ENCODE measurements around the gene OBSL1. TPM values are rescaled to one million over a fixed set of nuclear protein-coding genes. Genes with fewer than 3 reads are reported as not detected.

The OBSL1 gene
- total RNA-seq, 1 experiment from 2014 or later: 25.5 TPM

GRCh38 chr2:219573166-219573565 lies 1.8 kb upstream of the OBSL1 start:
- TF ChIP-seq REST (IDR thresholded peaks at IDR 0.05; ENCODE audit: insufficient read depth in 1 of 2, low read depth in 2 of 2, low read length in 1 of 2) (no peak), CTCF (IDR thresholded peaks at IDR 0.05) (no peak), SIN3A (IDR thresholded peaks at IDR 0.05; ENCODE audit: borderline replicate concordance, insufficient read depth, low read depth, low read length) (no peak), TCF7L2 (IDR thresholded peaks at IDR 0.05; ENCODE audit: low read depth, low read length) (no peak), POLR2AphosphoS5 (IDR thresholded peaks at IDR 0.05; ENCODE audit: low read depth, low read length) (no peak)
- Histone ChIP-seq H3K4me1 (ENCODE audit: control insufficient read depth, insufficient read depth, low read length) (peaks cover 18% of the 10 kb centered on the region), H3K9me3 (ENCODE audit: control insufficient read depth, insufficient read depth, low read depth, low read length) (no peaks in the 10 kb centered on the region), H3K4me3 (ENCODE audit: low read depth in 2 of 2, low read length in 2 of 2) (no peak overlapping the region), H3K36me3 (ENCODE audit: control insufficient read depth, insufficient read depth, low read length) (no peaks in the 10 kb centered on the region), H3K27me3 (ENCODE audit: control insufficient read depth, insufficient read depth, low read length) (no peaks in the 10 kb centered on the region), H3K27ac (ENCODE audit: low read length) (no peak overlapping the region)
- ATAC-seq (no peak), DNase-seq (ENCODE audit: low read depth, low spot score) (no peak)
- in situ Hi-C loops (cut with HindIII; ENCODE audit: low pct_unique_long_range_greater_than_20kb, low sequenced_read_pairs) (no loop called here), intact Hi-C loops (cut with micrococcal nuclease; ENCODE audit: unreplicated experiment) (no loop called here)
- CTCF ChIA-PET: no interaction called here
- POLR2A ChIA-PET: no interaction called here
- BruUV-seq (replicated peaks): no TSS peak

- Histone ChIP-seq H3K27me3 (ENCODE audit: control insufficient read depth, insufficient read depth, low read length) (no peaks in the 10 kb centered on the region), H3K4me1 (ENCODE audit: control insufficient read depth, insufficient read depth, low read length) (peaks cover 18% of the 10 kb centered on the region), H3K9me3 (ENCODE audit: control insufficient read depth, insufficient read depth, low read depth, low read length) (no peaks in the 10 kb centered on the region), H3K4me3 (ENCODE audit: low read depth in 2 of 2, low read length in 2 of 2) (peak within 1 kb of the TSS; percentile 38 to 49), H3K36me3 (ENCODE audit: control insufficient read depth, insufficient read depth, low read length) (no peaks in the 10 kb centered on the region), H3K27ac (ENCODE audit: low read length) (peak within 1 kb of the TSS; percentile 59; the same call in 1 of the 2 replicates)
- DNase-seq (ENCODE audit: low read depth, low spot score) (no peak), ATAC-seq (no peak)
- TF ChIP-seq POLR2AphosphoS5 (IDR thresholded peaks at IDR 0.05; ENCODE audit: low read depth, low read length): no peak
- TF ChIP-seq REST (IDR thresholded peaks at IDR 0.05; ENCODE audit: insufficient read depth in 1 of 2, low read depth in 2 of 2, low read length in 1 of 2): no peak
- TF ChIP-seq CTCF (IDR thresholded peaks at IDR 0.05): no peak
- no peak for TF ChIP-seq SIN3A (IDR thresholded peaks at IDR 0.05; ENCODE audit: borderline replicate concordance, insufficient read depth, low read depth, low read length)
- TF ChIP-seq TCF7L2 (IDR thresholded peaks at IDR 0.05; ENCODE audit: low read depth, low read length): no peak
- BruUV-seq (replicated peaks): no TSS peak
- POLR2A ChIA-PET: interaction anchor here (1.4 kb wide), 1 partner anchor 25 kb away, joined by 3 read pairs; no protein-coding TSS in a partner anchor
- intact Hi-C loops (cut with micrococcal nuclease; ENCODE audit: unreplicated experiment) (no loop called here), in situ Hi-C loops (cut with HindIII; ENCODE audit: low pct_unique_long_range_greater_than_20kb, low sequenced_read_pairs) (no loop called here)
- CTCF ChIA-PET: interaction anchor here (0.8 kb wide), 1 partner anchor 12 kb away, joined by 3 read pairs; no protein-coding TSS in a partner anchor
Observed at GRCh38 chr2:219572237-219573001, 1.1 kb upstream of the OBSL1 start, which contains the start of gene INHA. Gene INHA (plus strand): TSS chr2:219572310. CDS start chr2:219572375, 65 bp downstream.

Measured in Panc1 (cell line).